Measurements from ENCODE around the gene PLCB4.
A peak's percentile ranks its signal among the peaks of the same experiment; 100 is the strongest.

PLCB4 gene

DNA sequence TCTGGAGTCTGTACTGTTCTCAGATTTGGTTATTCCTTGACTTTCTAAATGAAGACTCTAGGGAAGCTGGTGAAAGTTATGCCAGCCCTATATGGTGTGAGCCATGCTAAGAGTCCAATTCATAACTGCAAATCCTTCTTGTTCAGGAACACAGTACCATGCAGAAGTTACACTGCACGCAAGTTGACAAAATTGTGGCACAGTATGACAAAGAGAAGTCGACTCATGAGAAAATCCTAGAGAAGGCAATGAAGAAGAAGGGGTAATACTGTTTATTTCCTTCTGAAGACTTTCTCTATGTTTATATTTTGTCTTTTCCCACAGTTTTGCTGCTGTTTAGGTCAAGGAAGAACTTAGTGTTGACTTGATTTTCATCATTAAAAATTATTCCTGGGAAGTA is 384.3 kb downstream of the PLCB4 start:
- DNase-seq (ENCODE audit: low spot score), result no peak

- no peak for DNase-seq (ENCODE audit: low spot score)
Observed at GRCh38 chr20:9454791-9455190, 385.9 kb downstream of the PLCB4 start.

DNA sequence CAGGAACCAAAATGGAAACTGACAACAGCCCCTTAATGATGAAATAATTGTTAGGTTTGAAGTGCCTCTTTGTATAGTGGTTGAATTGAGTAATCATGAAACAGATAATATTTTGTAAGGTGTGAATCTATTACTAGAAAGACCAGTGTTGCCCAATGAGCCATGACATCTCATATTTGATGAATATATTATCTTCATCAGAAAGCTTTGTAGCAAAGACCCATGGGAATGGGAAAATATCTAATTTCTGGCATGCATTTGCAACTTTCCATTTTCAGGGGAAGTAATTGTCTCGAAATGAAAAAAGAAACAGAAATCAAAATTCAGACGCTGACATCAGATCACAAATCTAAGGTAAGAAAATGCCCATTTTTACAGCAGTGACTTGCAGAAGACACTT is 388.2 kb downstream of the PLCB4 start:
- no peak for DNase-seq (ENCODE audit: low spot score)

- no peak for DNase-seq (ENCODE audit: low spot score)
Observed at GRCh38 chr20:9458138-9458796, 389.4 kb downstream of the PLCB4 start.

DNA sequence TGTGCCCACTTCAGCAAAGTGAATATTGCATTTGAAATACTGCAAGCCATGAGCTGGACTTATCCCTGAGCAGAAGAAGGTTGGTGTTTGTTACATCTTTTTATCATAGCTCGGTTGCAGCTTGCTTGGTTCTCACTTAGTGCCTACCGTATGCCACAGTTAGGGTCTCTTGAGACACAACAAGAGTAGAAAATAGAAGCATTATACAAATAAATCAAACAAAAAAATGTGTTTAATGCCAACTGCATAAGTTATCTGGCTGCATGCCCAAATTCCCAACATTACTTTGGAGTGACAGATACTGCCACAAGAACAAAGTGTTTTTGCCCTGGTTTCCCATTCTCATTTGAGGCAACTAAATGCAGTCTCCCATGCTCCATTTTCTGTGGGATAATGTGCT is 391.6 kb downstream of the PLCB4 start:
- DNase-seq (ENCODE audit: low spot score), result no peak

DNA sequence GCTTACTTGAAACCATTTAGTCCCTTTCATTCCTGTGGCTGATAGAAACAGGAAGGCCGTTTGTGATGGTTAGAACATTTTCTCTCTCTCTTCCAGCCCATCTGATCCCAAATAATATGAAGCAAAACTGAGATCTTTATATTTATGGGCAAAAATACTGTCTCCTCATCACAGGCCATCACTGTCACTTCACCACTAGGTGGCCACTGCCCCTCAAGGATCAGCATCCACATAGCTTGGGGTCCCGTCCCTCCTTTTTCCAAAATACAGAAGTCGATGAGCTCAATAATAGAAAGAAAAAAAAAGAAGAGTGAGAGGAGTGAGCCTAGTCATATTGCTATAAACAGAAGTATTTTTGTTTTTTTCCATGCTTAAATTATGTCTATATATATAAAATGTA is 399.1 kb downstream of the PLCB4 start:
- no peak for DNase-seq (ENCODE audit: low spot score)

DNA sequence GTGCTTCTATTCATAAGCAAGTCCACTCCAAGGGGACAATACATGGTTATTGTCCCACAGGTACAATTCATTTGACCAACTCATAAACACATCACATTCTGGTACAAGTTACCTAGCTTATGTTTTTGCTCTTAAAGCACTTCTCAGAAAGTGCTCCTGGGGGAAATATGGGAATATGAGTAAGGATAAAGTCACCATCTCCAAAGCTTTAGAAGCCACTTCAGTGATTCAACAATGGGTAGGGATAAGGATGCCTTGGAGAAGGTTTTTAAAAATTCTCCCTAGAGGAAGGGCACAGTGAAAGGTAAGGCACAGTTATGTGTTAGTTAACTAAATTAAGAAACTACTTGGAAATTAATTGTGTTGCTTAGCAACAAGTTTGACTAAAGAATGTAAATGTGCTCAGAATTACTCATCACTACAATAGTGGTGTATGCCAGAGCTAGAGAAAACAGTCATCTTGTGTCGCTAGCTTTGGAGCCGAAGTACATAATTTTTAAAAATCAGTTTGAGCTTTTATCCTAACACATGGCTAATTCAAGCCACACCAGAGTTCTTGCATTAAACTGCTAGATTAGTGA is 406.0 kb downstream of the PLCB4 start:
- no peak for DNase-seq (ENCODE audit: low spot score)

DNA sequence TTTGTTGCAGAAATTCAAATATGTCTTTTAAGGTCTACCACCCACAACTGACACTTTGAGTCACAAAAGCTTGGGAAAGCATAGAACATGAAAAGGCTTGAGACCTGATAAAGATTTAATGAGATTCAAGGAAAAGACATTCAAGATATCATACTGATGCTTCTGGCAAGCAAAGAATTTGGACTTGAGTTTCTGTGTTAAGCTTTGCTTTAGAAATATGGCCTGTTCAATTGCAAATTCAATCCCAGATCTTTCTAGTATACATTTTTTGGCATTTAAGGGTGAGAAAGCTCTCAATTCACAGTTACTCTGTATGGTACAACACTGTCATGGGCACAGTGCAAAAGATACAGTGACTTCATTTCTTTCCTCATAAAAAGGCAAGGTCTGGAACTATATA is 406.6 kb downstream of the PLCB4 start:
- no peak for DNase-seq (ENCODE audit: low spot score)

DNA sequence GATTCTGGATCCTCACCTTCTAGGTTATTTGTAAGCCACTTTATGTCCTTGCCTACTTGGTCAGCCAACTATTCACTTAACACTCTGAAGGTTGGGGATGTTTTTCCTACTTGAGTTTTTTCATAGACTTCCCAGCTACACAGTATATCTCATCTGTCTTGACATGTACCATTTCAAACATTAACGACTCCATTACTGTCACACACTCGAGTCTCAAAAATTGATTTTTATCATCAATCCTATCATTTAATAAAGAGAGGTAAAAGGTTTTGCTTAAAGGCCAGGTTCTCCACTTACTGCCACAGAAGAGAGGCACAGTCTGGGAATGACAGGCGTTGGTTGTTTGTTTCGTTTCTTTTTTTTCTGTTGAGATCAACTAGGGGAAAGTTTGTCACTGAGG is 407.3 kb downstream of the PLCB4 start:
- DNase-seq (ENCODE audit: low spot score), result no peak

DNA sequence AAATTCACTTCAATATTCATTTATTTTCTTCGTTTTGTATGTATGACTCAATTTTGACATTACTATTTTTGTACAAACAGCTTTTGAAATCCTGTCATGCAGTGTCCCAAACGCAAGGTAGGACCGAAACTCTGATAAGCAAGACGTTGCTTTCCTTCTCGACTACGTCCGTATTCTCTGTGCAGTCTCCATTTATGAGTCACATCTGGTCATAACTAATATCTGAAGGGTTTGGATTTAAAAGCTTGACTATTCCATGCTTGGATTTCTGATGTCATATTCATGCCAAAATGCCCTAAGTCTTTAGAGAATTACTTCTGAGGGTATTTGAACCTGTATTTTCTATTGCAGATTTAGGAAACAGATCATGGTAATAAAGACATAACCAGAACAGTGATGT is 407.8 kb downstream of the PLCB4 start:
- DNase-seq (ENCODE audit: low spot score), result no peak

DNA sequence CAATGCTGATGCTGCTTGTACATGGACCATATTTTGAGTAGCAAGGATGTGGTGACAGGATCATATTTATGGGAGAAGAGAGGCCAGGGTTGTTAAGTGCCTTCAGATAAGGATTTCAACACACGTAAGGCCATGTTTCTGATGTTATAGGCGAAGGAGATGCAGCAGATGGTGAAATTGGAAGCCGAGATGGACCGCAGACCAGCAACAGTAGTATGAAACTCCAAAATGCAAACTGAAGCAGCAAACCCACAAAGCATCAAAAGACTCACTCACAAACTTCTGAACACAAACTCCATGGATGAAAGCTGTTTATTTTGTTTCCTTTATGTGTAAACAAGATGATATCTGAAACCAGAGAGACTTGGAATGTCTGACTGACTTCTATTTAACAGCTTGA is 409.9 kb downstream of the PLCB4 start:
- no peak for DNase-seq (ENCODE audit: low spot score)

DNA sequence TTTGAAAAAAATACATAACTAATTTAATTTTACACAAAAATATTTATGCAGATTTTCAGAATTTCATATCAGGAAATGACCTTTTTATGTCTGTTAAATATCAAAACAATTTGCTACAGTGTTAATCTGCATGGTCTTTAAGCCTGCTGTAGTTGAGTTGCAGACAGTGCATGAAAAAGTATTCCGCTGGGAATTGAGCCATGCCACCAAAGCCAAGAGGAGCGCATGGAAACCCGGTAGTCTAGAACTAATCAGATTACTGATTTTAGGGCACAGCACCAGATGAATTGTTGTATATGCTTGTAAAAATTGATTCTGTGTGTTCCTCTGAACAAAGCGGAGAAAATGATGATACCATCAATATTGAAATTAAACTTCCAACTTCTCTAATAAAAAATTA is 411.2 kb downstream of the PLCB4 start:
- DNase-seq (ENCODE audit: low spot score), result no peak

DNA sequence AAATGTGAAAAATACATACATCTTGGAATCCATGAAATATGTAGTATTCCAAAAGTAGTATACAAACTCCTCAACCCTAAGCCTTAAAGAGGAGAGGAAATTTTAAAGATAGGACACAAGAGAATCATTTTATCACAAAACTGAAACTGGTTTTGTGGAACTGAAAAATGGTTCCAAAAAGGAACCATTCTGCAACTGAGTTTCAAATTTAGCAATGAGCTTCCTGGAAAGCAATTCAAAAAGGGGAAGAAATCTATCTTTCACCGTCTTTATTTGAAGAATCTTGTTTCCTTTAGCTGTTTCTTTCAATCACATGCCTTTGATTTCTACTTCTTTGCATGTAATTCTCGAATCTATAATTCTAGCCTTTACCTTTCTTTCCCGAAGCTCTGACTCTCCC is 413.3 kb downstream of the PLCB4 start:
- DNase-seq (ENCODE audit: low spot score), result peak; percentile 60

GRCh38 chr20:9483131-9483530 is 414.2 kb downstream of the PLCB4 start:
- DNase-seq (ENCODE audit: low spot score), result no peak

DNA sequence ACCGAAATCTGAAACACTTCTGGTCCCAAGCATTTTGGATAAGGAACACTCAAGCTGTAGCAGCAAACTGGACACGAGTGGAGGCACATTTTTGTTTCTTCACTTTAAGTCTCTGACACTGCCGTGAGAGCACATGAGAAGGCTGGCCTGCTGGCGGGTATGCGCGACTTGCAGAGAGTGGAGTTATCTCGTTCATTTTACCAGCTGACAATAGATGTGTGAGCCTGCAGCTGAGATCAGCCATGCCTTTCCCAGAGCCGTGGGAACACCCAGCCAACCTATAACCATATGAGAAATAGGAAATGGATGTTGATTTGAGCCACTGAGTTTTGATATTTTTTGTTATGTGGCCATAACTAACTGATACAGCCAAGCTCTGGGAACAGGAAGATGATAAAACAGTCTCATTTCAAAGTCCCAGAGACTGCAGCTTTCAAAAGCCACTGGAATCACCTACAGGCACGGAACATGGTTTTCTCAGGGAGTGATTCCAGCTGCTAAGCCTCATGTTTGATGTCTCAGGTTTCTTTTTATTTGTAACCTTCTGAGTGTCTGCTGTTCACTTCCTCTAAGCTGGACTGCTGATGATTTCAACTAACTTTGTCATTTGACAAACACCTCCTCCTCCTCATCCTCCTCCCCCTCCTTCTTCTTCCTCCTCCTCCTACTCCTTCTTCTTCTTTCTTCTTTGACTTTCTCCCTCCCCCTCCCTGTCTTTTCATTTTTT is 416.9 kb downstream of the PLCB4 start:
- DNase-seq (ENCODE audit: low spot score), result no peak

DNA sequence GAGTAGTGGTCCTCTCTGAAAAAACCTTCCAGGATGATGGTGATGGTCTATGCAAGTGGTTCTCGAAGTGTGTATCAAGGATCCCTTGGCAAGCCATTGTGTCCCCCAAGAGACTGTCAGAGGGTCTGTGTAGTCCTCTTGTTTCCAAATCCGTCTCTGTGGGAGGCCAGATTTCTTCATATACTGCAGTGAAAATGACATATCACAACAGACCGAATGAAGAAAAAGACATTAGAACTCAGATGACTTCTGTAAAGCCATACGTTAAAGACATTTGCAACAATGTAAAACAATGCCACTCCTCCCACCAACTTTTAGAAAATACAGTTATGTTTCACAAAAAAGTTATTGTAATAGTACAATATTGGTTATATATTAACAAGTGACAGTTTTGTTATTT is 418.3 kb downstream of the PLCB4 start:
- no peak for DNase-seq (ENCODE audit: low spot score)

DNA sequence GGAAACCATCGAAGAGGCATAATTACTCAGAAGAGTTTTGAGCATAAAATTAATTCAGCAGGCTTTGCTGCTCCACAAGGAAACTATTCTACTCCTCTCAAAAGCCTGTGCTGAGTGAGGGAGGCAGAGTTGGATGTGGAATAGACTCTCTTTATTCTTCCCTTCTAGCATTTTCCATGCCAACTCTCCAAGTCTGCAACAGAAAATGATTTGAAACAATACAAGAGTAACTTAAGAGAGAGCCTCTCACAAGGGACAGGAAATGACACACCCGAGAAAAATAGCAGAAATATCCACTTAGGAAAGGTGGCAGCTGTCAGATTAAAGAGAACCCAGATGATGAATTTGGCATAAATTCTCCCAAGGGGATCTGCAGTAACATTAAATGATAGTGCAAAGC is 419.2 kb downstream of the PLCB4 start:
- peak; percentile 93 for DNase-seq (ENCODE audit: low spot score)

DNA sequence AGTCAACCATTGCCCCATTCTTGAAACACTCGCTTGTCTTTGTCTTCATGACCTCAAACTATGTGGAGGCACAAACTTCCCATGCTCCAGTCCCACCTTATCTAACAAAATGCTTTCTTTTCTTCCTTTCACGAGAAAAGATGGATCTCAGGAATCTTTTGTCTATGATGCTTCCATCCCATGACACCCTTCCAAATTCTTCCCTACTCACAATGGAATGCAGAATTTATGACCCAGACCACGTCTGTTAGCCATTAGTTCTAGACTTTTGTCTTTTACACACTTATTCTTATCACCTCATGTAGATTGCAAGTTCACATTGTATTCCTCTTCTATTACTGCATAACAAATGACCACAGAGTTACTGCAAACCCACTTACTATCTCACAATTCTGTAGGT is 421.3 kb downstream of the PLCB4 start:
- DNase-seq (ENCODE audit: low spot score), result no peak

- DNase-seq (ENCODE audit: low spot score), result no peak
Observed at GRCh38 chr20:9490631-9491030, 421.7 kb downstream of the PLCB4 start.

DNA sequence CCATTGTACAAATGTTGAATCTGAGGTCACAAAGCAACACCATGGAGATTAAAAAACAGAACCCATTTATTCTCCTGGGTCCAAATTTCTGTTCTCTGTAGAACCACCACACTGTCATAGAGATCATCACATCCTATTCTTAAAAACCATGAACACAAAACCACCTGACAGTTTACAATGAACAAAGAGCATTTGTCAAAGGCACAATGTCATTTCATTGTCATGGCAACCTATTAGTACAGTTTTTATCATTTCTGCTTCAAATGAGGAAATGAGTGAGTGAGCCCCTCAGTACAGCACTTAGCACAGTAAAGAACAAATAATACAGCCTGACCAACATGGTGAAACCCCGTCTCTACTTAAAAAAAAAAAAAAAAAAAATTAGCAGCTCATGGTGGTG is 422.4 kb downstream of the PLCB4 start:
- no peak for DNase-seq (ENCODE audit: low spot score)

GRCh38 chr20:9492067-9492466 is 423.2 kb downstream of the PLCB4 start:
- no peak for DNase-seq (ENCODE audit: low spot score)

- peak; percentile 31 for DNase-seq (ENCODE audit: low spot score)
Observed at GRCh38 chr20:9493803-9494202, 424.9 kb downstream of the PLCB4 start.

DNA sequence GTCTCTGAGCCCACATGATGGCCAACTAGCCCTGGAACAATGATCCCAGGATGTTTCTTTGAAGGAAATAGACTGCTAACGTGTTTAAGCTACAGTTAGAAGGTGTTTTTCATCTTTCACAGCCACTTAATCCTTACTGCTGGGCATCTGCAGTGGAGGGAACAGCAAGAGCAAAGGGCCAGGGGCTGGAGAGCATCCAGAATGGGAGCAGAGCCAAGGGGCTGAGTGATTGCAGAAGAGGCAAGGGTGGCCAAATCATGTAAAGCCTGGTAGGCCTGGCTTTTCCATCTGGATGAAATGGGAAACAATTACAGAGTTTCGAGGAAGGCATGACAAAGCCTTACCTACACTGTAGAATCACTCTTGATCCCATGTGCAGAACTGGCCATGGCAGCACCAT is 426.8 kb downstream of the PLCB4 start:
- DNase-seq (ENCODE audit: low spot score), result no peak

DNA sequence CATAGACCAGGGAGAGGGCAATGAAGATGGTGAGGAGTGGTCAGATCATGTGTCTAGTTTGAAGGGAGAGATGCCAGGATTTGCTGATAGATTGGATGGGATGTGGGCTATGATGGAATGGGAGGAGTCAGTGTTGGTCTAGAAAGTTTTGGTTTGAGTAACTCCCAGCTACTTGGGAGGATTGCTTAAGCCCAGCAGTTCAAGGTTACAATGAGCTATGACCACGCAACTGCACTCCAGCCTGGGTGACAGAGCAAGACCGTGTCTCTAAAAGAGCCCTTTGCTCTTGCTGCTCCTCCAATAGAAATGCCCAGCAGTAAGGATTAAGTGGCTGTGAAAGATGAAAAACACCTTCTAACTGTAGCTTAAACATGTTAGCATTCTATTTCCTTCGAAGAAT is 427.3 kb downstream of the PLCB4 start:
- no peak for DNase-seq (ENCODE audit: low spot score)

Data from pons (tissue), 1 donor.